ENCODE data around the gene ZBTB46. TPM values are rescaled to one million over a fixed set of nuclear protein-coding genes. Genes with fewer than 3 reads are reported as not detected.

ZBTB46 gene
- total RNA-seq, 2 experiments from 2014 or later, result 0.67 to 1.3 TPM

DNA sequence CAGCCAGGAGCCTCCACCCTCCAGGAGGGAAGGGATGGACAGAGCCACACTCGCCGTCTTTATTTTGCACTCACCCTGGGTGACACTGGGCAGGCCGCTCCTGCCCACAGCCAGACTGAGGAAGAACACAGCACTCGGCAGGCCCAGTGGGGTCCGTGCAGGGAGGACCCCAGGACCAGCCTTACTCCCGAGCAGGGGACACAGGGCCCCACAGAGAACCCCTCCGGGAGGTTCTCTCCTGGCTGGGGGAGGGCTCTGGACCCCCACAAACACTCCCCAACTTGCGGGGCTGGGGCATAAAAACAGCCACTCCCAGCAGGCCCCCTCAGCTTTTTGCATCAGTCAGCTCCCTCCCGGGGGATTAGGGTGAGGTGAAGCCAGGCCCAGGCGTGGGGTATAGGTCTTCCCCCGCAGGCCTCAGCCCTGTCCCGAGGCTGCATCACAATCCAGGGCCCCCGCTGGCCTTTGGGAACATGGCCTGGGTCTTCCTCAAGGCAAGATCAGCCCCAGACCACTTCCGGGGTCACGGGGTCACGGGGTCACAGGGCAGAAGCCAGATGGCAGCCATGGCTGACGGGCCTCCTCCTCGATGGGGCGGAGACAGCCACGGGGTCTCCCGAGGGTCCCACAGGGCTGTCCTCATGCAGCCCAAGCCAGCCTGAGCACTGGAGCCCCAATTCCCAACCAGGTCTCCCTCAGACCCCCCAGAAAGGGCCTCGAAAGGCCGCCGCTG, 131.4 kb downstream of the ZBTB46 start:
- no peak for DNase-seq (ENCODE audit: low spot score)
- Histone ChIP-seq H2AFZ (ENCODE audit: low read length) (no peak overlapping the region), H3K36me3 (ENCODE audit: insufficient read depth, low read length) (peaks cover 42% of the 10 kb centered on the region), H3K4me2 (ENCODE audit: low read length) (no peak overlapping the region), H3K9me2 (ENCODE audit: insufficient read depth, low read length) (no peaks in the 10 kb centered on the region), H3K9me3 (ENCODE audit: low read length) (no peaks in the 10 kb centered on the region), H3K79me2 (ENCODE audit: insufficient read depth, low read depth, low read length) (no peaks in the 10 kb centered on the region), H3K4me3 (ENCODE audit: low read depth, low read length, poor library complexity, severe bottlenecking) (no peak overlapping the region), H3K4me1 (ENCODE audit: insufficient read depth, low read length, poor library complexity, severe bottlenecking) (peaks cover 9% of the 10 kb centered on the region), H3K27ac (ENCODE audit: low read depth, low read length, poor library complexity, severe bottlenecking) (no peak overlapping the region), H4K20me1 (ENCODE audit: insufficient read depth, low read length) (no peaks in the 10 kb centered on the region)
- no peak for TF ChIP-seq EZH2phosphoT487 (IDR thresholded peaks at IDR 0.05; ENCODE audit: borderline replicate concordance, low read depth, low read length)
- TF ChIP-seq, protein P1, sequence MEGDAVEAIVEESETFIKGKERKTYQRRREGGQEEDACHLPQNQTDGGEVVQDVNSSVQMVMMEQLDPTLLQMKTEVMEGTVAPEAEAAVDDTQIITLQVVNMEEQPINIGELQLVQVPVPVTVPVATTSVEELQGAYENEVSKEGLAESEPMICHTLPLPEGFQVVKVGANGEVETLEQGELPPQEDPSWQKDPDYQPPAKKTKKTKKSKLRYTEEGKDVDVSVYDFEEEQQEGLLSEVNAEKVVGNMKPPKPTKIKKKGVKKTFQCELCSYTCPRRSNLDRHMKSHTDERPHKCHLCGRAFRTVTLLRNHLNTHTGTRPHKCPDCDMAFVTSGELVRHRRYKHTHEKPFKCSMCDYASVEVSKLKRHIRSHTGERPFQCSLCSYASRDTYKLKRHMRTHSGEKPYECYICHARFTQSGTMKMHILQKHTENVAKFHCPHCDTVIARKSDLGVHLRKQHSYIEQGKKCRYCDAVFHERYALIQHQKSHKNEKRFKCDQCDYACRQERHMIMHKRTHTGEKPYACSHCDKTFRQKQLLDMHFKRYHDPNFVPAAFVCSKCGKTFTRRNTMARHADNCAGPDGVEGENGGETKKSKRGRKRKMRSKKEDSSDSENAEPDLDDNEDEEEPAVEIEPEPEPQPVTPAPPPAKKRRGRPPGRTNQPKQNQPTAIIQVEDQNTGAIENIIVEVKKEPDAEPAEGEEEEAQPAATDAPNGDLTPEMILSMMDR (conservative IDR thresholded peaks at IDR 0.05; ENCODE audit: low read length), result no peak
- POLR2A ChIA-PET, result no interaction called here
- CTCF ChIA-PET (ENCODE audit: unreplicated experiment), result no interaction called here
- BruUV-seq (replicated peaks), result TSS peak; percentile 82
- intact Hi-C loops (cut with micrococcal nuclease; ENCODE audit: unreplicated experiment), result no loop called here

DNA sequence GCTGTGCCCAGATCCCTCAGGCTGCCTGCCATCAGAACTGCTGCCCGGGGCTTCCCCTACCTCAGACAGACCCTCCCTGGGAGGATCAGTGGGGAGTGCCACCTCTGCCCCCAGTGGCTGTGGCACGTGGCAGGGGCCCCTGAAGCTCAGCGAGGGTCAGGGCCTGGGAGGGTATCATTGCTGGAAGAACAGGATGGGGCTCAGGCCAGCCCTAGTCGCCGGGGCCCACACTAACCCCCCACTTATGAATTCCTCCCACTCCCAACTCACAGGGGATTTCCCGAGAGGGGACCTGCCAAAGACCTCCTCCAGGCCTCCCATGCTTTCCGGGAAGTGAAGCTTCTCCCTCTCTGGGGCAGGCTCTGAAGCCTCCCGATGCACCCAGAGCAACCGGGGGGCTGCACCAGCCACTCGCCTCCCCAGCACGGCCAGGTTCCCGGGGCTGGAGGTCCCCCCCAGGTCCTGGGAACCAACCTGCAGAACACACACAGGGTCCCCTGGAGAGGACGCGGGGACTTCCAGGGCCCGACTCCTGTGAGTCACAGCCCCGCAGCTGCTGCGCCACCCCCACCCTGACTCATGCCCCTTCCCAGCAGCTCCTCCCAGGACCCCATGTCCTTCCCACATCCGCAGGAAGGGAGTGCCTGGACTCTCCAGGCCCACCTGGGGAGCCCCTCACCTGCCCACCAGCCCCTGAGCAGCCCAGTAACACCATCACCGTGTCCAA, 132.2 kb downstream of the ZBTB46 start:
- H3K4me2 ChIP-seq (ENCODE audit: low read length), result no peak overlapping the region
- no TSS peak for BruUV-seq (replicated peaks)
- intact Hi-C loops (cut with micrococcal nuclease; ENCODE audit: unreplicated experiment), result no loop called here
- H2AFZ ChIP-seq (ENCODE audit: low read length), result no peak overlapping the region
- no peaks in the 10 kb centered on the region for H4K20me1 ChIP-seq (ENCODE audit: insufficient read depth, low read length)
- TF ChIP-seq, protein P1 (conservative IDR thresholded peaks at IDR 0.05; ENCODE audit: low read length), result no peak
- no peak for TF ChIP-seq EZH2phosphoT487 (IDR thresholded peaks at IDR 0.05; ENCODE audit: borderline replicate concordance, low read depth, low read length)
- H3K4me3 ChIP-seq (ENCODE audit: low read depth, low read length, poor library complexity, severe bottlenecking), result no peak overlapping the region
- no peak for DNase-seq (ENCODE audit: low spot score)
- no peaks in the 10 kb centered on the region for H3K79me2 ChIP-seq (ENCODE audit: insufficient read depth, low read depth, low read length)
- H3K9me2 ChIP-seq (ENCODE audit: insufficient read depth, low read length), result no peaks in the 10 kb centered on the region
- ChIA-PET POLR2A (no interaction called here), CTCF (ENCODE audit: unreplicated experiment) (no interaction called here)
- H3K4me1 ChIP-seq (ENCODE audit: insufficient read depth, low read length, poor library complexity, severe bottlenecking), result peaks cover 9% of the 10 kb centered on the region
- no peaks in the 10 kb centered on the region for H3K9me3 ChIP-seq (ENCODE audit: low read length)
- no peak overlapping the region for H3K27ac ChIP-seq (ENCODE audit: low read depth, low read length, poor library complexity, severe bottlenecking)
- H3K36me3 ChIP-seq (ENCODE audit: insufficient read depth, low read length), result peaks cover 39% of the 10 kb centered on the region

Measured in OCI-LY7 (cell line).